Sigmoid colon (tissue), 4 donors: ENCODE results near the gene CTAGE8.
"Not testable (repeated sequence)": the region's sequence is repeated elsewhere in the genome, so short reads cannot be mapped to it uniquely, and the experiment has no call there.

Experiments used
- CTCF ChIP-seq, 4 experiments: fragments of 450-650 bp in 3 of 4; fragments of 200-600 bp in 1 of 4; IDR thresholded peaks; one replicate each; pipeline ENCODE4 v1.5.1; 2016 to 2019; ENCODE audit warnings: antibody characterized with exemption in 4 of 4, mild to moderate bottlenecking in 3 of 4, moderate library complexity in 2 of 4
- POLR2AphosphoS5 ChIP-seq, 4 donors: sonication (generic); formaldehyde crosslinking; IDR thresholded peaks; one replicate each; pipeline ENCODE4 v1.6.1; 2017; ENCODE audit warnings: antibody characterized with exemption in 4 of 4

GRCh38 chr7:144231027-144231426 lies 38.1 kb downstream of the CTAGE8 start:
- not testable (repeated sequence) for TF ChIP-seq CTCF, POLR2AphosphoS5 (IDR thresholded peaks at IDR 0.05)
